ENCODE results near the gene NECTIN1.

- no peak for TF ChIP-seq EZH2phosphoT487 (IDR thresholded peaks at IDR 0.05; ENCODE audit: insufficient read depth, low read depth)
- no peak for TF ChIP-seq EZH2 (IDR thresholded peaks at IDR 0.05; ENCODE audit: insufficient read depth, poor library complexity, severe bottlenecking)
These were observed 112.2 kb downstream of the NECTIN1 start for GRCh38 chr11:119616586-119617339.
